Duodenal mucosa (tissue), 2 donors: ENCODE measurements around the gene STRN3.
"Not testable (repeated sequence)": the region's sequence is repeated elsewhere in the genome, so short reads cannot be mapped to it uniquely, and the experiment has no call there.

Source experiments
- H3K27ac ChIP-seq: one replicate; pipeline ENCODE4 v1.7.0; 2013; ENCODE audit warnings: low read depth, low read length
- H3K27me3 ChIP-seq, 2 donors: one replicate each; pipeline ENCODE4 v1.7.0; 2013; ENCODE audit warnings: low read length in 2 of 2, control low read depth in 1 of 2; ENCODE audit not compliant: insufficient read depth in 2 of 2, control insufficient read depth in 1 of 2
- H3K36me3 ChIP-seq, 2 donors: one replicate each; pipeline ENCODE4 v1.7.0; 2013; ENCODE audit warnings: low read length in 2 of 2, control low read depth in 1 of 2; ENCODE audit not compliant: insufficient read depth in 2 of 2, control insufficient read depth in 1 of 2
- H3K4me1 ChIP-seq, 2 donors: one replicate each; pipeline ENCODE4 v1.7.0; 2013; ENCODE audit warnings: low read length in 2 of 2, control low read depth in 1 of 2; ENCODE audit not compliant: insufficient read depth in 2 of 2, control insufficient read depth in 1 of 2
- H3K4me3 ChIP-seq, 2 donors: one replicate each; pipeline ENCODE4 v1.7.0; 2013; ENCODE audit warnings: low read length in 2 of 2, low read depth in 1 of 2
- H3K9ac ChIP-seq, 2 donors: one replicate each; pipeline ENCODE4 v1.7.0; 2013; ENCODE audit warnings: low read length in 2 of 2, low read depth in 1 of 2
- H3K9me3 ChIP-seq, 2 donors: one replicate each; pipeline ENCODE4 v1.7.0; 2013; ENCODE audit warnings: low read length in 2 of 2, control low read depth in 1 of 2; ENCODE audit not compliant: control insufficient read depth in 1 of 2

Gene STRN3

DNA sequence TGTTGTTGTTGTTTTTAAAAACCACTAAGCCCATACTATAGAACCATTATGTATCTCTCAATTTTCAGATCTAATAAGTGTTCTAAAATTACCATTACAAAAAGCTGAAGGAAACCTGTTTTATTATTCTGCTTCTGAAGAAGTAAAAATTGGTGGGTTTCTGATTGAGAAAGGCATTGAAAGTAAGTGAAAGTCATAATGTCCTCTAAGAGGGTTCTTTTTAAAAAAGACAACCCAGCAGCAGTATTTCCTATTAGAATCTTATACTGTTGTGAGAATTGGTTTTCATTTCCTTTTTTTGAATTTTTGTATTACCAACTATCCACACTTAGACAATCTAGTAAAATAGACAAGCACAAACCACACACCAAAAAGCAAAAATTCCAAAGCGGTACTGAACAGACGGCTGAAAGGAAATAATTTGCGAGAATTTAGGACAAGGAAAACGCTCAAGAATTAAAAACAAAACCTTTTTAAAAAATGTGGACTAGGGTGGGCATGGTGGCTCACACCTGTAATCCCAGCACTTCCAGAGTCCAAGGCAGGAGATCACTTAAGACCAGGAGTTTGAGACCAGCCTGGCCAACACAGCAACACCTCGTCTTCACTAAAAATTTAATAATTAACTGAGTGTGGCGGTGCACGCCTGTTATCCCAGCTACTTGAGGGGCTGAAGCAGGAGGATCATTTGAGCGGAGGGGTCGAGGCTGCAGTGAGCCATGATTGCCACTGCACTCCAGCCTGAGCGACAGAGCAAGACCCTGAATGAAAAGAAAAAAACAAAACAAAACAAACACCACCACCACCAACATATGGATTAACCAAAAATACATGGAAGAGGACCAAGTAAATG, 67.4 kb downstream of the STRN3 start:
- Histone ChIP-seq H3K9me3 (no peaks in the 10 kb centered on the region), H3K27ac (no peak overlapping the region), H3K4me1 (peaks cover 0 to 11% of the 10 kb centered on the region in 2 donors), H3K36me3 (peaks cover 3 to 9% of the 10 kb centered on the region in 2 donors), H3K4me3 (no peak overlapping the region), H3K9ac (no peak overlapping the region), H3K27me3 (no peaks in the 10 kb centered on the region)

DNA sequence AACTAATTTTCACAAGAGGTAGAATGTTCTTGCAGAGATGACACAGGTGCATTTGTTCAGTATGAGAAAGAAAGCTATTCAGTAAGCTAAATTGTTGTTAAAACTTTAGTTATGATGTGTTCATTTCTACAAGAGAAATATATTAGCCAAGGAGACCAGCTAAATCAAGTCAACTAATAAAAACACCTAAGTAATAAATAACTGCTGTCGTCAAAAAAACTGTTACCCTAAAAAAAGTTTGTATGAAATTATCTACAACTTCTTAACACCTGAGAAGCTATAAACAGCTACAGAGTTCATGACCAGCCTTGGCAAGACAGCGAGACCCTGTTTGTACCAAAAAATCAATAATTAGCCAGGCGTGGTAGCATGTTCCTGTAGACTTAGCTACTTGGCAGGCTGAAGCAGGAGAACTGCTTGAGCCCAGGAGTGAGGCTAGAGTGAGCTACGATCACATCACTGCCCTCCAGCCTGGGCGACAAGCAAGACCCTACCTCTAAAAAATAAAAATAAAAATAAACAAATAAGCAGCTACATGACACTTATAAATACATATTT, 68.3 kb downstream of the STRN3 start:
- H3K9me3 ChIP-seq: no peaks in the 10 kb centered on the region
- no peak overlapping the region for H3K4me3 ChIP-seq
- no peak overlapping the region for H3K9ac ChIP-seq
- no peaks in the 10 kb centered on the region for H3K27me3 ChIP-seq
- H3K4me1 ChIP-seq: peaks cover 0 to 11% of the 10 kb centered on the region in 2 donors
- H3K36me3 ChIP-seq: peaks cover 4 to 17% of the 10 kb centered on the region in 2 donors
- no peak overlapping the region for H3K27ac ChIP-seq

DNA sequence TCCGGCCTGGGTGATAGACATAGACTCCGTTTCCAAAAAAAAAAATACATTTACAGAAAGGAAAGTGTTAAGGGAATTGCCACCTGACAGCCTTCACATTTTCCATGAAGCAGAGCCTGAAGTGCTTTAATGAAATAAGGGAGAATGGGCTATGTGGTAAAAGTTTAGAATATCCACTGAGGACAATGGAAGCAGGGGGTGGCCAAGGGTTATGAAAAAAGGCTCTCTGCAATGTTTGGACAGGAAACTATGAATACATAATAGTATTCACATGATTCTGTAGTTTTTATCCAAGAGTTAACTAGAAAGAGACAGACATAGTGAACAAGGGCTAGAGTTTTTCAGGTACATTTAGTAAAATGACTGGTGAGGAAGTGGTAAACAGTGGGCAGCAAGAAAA, 76.5 kb downstream of the STRN3 start:
- no peaks in the 10 kb centered on the region for H3K9me3 ChIP-seq
- H3K9ac ChIP-seq: no peak overlapping the region
- H3K4me3 ChIP-seq: no peak overlapping the region
- H3K27me3 ChIP-seq: no peaks in the 10 kb centered on the region
- no peaks in the 10 kb centered on the region for H3K4me1 ChIP-seq
- H3K27ac ChIP-seq: no peak overlapping the region
- peaks cover 15 to 55% of the 10 kb centered on the region in 2 donors for H3K36me3 ChIP-seq

DNA sequence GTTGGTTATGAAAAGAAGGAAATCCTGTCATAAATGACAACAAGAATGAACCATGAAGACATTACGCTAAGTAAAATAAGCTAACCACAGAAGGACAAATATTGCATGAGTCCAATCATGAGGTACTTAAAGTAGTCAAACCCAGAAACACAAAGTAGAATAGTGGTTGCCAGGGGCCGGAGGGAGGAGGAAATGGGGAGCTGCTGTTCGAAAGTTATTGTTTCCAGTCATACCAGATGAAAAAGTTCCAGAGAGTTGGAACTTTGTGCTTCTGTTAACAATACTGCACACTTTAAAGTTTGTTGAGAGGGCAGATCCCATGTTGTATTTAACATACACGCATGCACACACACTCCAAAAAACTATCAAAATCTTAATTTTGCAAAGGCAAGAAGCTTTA, 82.5 kb downstream of the STRN3 start:
- Histone ChIP-seq H3K27ac (no peak overlapping the region), H3K9ac (no peak overlapping the region), H3K9me3 (no peaks in the 10 kb centered on the region), H3K4me1 (no peaks in the 10 kb centered on the region), H3K4me3 (no peak overlapping the region), H3K27me3 (no peaks in the 10 kb centered on the region), H3K36me3 (peaks cover 10 to 42% of the 10 kb centered on the region in 2 donors)

DNA sequence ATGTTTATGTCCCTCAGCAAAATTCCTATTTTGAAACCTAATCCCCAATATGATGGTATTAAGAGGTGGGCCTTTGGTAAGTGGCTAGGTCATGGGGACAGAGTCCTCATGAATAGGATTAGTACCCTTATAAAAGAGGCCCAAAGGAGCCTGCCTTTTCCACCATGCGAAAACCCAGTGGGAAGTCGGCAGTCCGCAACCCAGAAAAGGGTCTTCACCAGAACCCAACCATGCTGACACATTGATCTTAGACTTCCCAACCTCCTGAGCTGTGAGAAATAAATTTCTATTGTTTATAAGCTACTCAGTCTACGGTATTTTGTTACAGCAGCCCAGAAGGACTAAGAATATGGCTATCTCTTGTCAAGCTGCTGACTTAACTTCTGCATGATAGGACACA, 85.3 kb downstream of the STRN3 start:
- H3K36me3 ChIP-seq: peaks cover 8 to 25% of the 10 kb centered on the region in 2 donors
- H3K27me3 ChIP-seq: no peaks in the 10 kb centered on the region
- no peak overlapping the region for H3K9ac ChIP-seq
- no peaks in the 10 kb centered on the region for H3K4me1 ChIP-seq
- H3K27ac ChIP-seq: no peak overlapping the region
- no peaks in the 10 kb centered on the region for H3K9me3 ChIP-seq
- no peak overlapping the region for H3K4me3 ChIP-seq

DNA sequence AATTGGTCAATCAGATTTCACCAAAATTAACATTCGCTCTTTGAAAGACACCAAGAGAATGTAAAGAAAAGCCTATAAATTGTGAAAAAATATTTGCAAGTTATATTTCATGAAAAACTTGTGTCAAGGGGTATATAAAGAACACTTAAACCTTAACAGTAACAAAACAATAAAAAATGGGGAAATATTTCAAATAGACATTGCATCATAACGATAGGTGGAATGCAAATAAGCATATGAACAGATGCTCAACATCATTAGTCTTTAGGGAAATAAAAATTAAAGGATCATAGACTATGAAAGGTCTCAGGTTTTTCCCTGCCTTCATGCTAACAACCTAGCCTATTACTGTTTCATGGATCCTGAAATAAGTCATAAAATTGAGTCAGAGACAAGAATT, 87.6 kb downstream of the STRN3 start:
- Histone ChIP-seq H3K9me3 (no peaks in the 10 kb centered on the region), H3K27me3 (no peaks in the 10 kb centered on the region), H3K9ac (no peak overlapping the region), H3K4me3 (no peak overlapping the region), H3K4me1 (no peaks in the 10 kb centered on the region), H3K27ac (no peak overlapping the region), H3K36me3 (peaks cover 8 to 33% of the 10 kb centered on the region in 2 donors)

DNA sequence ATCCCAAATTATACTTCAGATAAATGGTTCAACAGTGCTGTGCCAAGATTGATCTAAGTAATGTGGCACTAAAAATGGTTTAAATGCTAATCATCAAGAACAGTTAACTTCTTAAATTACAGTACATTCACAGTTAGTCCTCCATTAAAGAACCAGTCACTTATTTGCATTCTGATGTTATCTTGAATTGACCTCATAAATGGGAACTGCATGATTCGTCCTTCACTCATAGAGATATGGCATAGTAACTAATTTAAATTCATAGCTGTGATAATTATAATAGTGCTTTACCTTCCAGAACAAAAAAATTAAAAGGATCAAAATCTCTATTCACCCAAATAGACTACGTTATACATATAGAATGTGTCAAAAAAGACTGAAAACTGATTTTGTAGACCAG, 90.7 kb downstream of the STRN3 start:
- Histone ChIP-seq H3K36me3 (peaks cover 3 to 24% of the 10 kb centered on the region in 2 donors), H3K27me3 (no peaks in the 10 kb centered on the region), H3K4me1 (no peaks in the 10 kb centered on the region), H3K27ac (no peak overlapping the region), H3K9me3 (no peaks in the 10 kb centered on the region), H3K9ac (no peak overlapping the region), H3K4me3 (no peak overlapping the region)

DNA sequence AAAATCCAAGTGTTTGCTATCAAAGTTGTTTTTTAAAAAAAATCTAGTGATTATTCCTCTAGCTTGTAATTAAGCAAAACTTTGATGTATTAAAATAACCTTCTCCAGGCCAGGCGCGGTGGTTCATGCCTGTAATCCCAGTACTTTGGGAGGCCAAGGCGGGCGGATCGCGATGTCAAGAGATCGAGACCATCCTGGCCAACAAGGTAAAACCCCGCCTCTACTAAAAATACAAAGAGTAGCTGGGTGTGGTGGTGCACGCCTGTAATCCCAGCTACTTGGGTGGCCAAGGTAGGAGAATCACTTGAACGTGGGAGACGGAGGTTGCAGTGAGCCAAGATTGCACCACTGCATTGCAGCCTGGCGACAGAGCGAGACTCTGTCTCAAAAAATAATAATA, 92.2 kb downstream of the STRN3 start:
- H3K36me3 ChIP-seq: peaks cover under 1 to 24% of the 10 kb centered on the region in 2 donors
- H3K9me3 ChIP-seq, H3K27me3 ChIP-seq, H3K27ac ChIP-seq, H3K9ac ChIP-seq, H3K4me3 ChIP-seq, H3K4me1 ChIP-seq: not testable (repeated sequence)

DNA sequence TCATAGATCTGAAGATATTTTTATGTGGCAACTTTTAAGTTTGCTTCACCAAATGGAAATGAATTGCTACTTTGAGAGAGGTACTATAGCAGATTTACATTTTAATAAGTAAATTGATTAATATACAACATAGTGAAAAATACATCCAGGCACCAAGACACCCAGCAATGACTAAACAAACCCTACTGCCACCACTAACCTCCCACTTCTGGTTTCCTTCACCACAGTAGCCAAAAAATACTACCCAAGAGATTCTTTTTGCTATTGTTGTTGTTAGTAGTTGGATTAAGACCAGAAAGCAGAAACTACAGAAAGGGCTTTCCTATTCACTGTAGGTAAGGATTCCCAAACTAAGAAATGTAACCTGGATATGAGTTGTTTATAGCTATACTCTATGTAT, 97.7 kb downstream of the STRN3 start:
- no peak overlapping the region for H3K27ac ChIP-seq
- no peaks in the 10 kb centered on the region for H3K9me3 ChIP-seq
- no peaks in the 10 kb centered on the region for H3K27me3 ChIP-seq
- no peak overlapping the region for H3K4me3 ChIP-seq
- H3K36me3 ChIP-seq: no peaks in the 10 kb centered on the region
- H3K9ac ChIP-seq: no peak overlapping the region
- no peaks in the 10 kb centered on the region for H3K4me1 ChIP-seq

DNA sequence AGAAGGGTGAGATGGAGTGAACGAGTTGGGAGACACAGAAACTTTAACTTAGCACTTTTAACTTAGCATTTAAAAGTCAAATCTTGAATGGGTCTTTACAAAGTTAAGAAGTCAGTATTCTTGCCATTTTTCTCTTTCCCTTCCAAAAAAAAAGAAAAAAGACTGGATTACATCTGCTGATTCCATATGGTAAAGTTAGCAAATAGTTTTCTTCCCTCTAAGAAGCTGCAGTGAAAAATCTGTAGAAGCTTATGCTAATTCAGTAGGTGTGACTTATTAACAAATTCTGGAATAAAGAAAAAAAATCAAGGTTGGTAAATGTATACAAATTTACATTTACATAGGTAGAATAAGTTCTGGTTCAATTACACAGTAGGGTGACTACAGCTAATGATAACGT, 100.9 kb downstream of the STRN3 start:
- no peaks in the 10 kb centered on the region for H3K27me3 ChIP-seq
- no peak overlapping the region for H3K9ac ChIP-seq
- H3K4me1 ChIP-seq: no peaks in the 10 kb centered on the region
- H3K27ac ChIP-seq: no peak overlapping the region
- no peak overlapping the region for H3K4me3 ChIP-seq
- H3K36me3 ChIP-seq: peaks cover 0 to 5% of the 10 kb centered on the region in 2 donors
- no peaks in the 10 kb centered on the region for H3K9me3 ChIP-seq
